ENCODE measurements around the gene DNAI2.

Gene DNAI2

DNA sequence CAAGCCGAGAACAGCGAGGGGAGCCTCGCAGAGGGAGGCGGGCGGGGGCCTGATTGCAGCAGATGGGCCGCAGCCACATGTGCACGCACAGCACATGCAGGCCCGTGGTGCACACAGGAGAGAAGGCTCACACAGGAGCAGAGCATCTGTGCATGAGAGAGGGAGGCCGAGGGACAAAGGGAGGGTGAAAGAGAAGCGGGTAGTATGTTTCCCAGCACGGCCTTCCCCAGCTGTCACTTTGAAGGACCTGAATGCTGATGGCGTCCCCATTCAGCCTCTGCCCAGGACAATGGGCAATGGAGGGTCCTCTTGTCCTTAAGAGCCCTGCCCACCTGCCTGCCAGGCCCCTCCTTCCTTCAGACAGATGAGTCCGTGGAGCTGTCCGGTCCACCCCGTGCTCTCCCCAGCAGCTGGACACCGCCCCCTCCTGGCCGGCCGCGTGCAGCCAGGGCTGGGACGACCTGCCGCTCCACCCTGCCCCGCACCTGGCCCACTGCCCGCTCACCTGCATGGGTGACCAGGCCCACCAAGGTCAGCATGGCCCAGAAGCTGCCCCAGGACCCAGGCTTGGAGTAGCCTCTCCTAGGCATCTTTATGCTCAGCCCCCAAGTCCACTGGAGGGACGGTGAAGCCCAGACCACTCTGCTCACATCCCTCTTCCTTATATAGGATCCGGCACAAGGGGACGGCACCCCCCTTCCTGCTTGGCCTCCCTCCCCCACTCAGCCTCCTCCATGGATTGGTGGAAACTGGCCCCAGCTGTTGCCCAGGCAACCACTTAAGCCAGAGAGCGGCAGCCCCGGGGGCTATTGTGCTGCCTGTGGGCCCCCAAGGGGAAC is 87.4 kb downstream of the DNAI2 start, which contains the start of gene BTBD17:
TSS of gene BTBD17 (minus strand) at position 639 of the 839 bp plus-strand sequence. CDS start at position 590, 49 bp downstream.
- DNase-seq (ENCODE audit: low spot score), result peak; percentile 22

DNA sequence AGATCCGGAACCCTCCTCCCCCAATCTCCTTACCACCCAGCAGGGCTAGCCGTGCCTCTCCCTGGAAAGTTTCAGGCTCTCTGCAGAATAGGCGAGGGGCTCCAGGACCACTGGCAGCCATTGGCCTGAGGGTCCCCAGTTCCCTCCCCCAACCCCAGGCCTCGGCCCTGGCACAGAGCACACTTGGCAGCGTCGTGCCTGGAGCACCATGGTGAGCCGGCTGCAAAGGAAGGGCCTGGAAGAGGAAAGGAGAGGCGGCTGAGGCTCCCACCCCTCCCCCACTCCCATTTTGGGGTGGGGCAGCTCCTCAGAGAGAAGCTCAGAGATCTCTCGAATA is 88.0 kb downstream of the DNAI2 start:
- no peak for DNase-seq (ENCODE audit: low spot score)

DNA sequence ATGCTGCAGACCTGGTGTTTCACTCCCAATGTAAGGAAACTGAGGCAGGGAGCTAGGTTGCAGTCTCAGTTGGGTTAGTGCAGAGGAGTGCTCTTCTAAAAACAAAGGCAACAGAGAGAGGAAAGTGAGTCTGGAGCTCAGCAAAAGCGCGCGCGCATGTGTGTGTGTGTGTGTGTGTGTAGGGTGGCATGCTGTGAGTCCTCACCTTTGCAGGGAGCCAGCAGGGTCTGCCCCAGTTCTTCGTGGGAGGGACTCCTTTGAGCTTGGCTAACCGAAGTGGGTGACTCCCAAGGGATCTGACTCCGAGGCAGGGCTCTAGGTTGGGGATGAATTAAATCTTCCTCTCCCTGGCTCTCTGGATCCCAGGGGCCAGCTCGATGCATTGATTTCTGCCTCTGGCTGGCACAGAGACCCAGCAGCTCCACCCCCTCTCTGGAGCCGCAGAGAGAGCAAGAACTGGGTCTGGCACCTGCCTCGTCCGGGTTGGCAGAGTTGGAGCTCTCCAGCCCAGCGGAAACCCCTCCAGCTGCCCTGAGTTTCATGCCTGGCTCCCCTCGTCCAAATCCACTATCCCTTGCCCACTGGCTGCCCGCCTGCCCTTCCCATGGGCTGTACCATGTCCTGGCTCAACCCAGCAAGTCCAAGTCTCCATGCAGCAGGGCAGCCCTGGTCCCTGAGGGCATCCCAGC is 88.9 kb downstream of the DNAI2 start:
- peak; percentile 44 for DNase-seq (ENCODE audit: low spot score)

Measured in cerebellar cortex (tissue), 1 donor.